ENCODE data around the gene RTTN. TPM values are rescaled to one million over a fixed set of nuclear protein-coding genes. Genes with fewer than 3 reads are reported as not detected.
"Not testable (repeated sequence)": the region's sequence is repeated elsewhere in the genome, so short reads cannot be mapped to it uniquely, and the experiment has no call there.

Gene RTTN
- total RNA-seq, 1 donor from 2014 or later, result 16.2 TPM

GRCh38 chr18:70149616-70150301 is 55.7 kb downstream of the RTTN start:
- DNase-seq (ENCODE audit: low read depth), result no peak

GRCh38 chr18:70149156-70149555 is 56.3 kb downstream of the RTTN start:
- no peak for DNase-seq (ENCODE audit: low read depth)

GRCh38 chr18:70148039-70148938 is 57.2 kb downstream of the RTTN start:
- peak; percentile 3 for DNase-seq (ENCODE audit: low read depth)

GRCh38 chr18:70146174-70146573 is 59.3 kb downstream of the RTTN start:
- no peak for DNase-seq (ENCODE audit: low read depth)

- DNase-seq (ENCODE audit: low read depth), result no peak
Observed at GRCh38 chr18:70142001-70142400, 63.5 kb downstream of the RTTN start.

- no peak for DNase-seq (ENCODE audit: low read depth)
Observed at GRCh38 chr18:70139138-70139537, 66.3 kb downstream of the RTTN start.

- DNase-seq (ENCODE audit: low read depth), result no peak
Observed at GRCh38 chr18:70135604-70136003, 69.9 kb downstream of the RTTN start.

- peak; percentile 67 for DNase-seq (ENCODE audit: low read depth)
Observed at GRCh38 chr18:70132999-70133398, 72.5 kb downstream of the RTTN start.

GRCh38 chr18:70128271-70128670 is 77.2 kb downstream of the RTTN start:
- DNase-seq (ENCODE audit: low read depth), result no peak

- no peak for DNase-seq (ENCODE audit: low read depth)
Observed at GRCh38 chr18:70127359-70127758, 78.1 kb downstream of the RTTN start.

GRCh38 chr18:70126832-70127231 is 78.7 kb downstream of the RTTN start:
- no peak for DNase-seq (ENCODE audit: low read depth)

- no peak for DNase-seq (ENCODE audit: low read depth)
Observed at GRCh38 chr18:70124139-70124538, 81.3 kb downstream of the RTTN start.

GRCh38 chr18:70121842-70122241 is 83.6 kb downstream of the RTTN start:
- no peak for DNase-seq (ENCODE audit: low read depth)

- DNase-seq (ENCODE audit: low read depth), result no peak
Observed at GRCh38 chr18:70116949-70117348, 88.5 kb downstream of the RTTN start.

- no peak for DNase-seq (ENCODE audit: low read depth)
Observed at GRCh38 chr18:70113511-70113910, 92.0 kb downstream of the RTTN start.

- no peak for DNase-seq (ENCODE audit: low read depth)
Observed at GRCh38 chr18:70110678-70111077, 94.8 kb downstream of the RTTN start.

GRCh38 chr18:70107091-70107490 is 98.4 kb downstream of the RTTN start:
- no peak for DNase-seq (ENCODE audit: low read depth)

- not testable (repeated sequence) for DNase-seq (ENCODE audit: low read depth)
Observed at GRCh38 chr18:70102854-70103253, 102.6 kb downstream of the RTTN start.

- DNase-seq (ENCODE audit: low read depth), result no peak
Observed at GRCh38 chr18:70089858-70090257, 115.6 kb downstream of the RTTN start.

GRCh38 chr18:70086085-70086484 is 119.4 kb downstream of the RTTN start:
- no peak for DNase-seq (ENCODE audit: low read depth)

GRCh38 chr18:70085641-70086040 is 119.8 kb downstream of the RTTN start:
- no peak for DNase-seq (ENCODE audit: low read depth)

- no peak for DNase-seq (ENCODE audit: low read depth)
Observed at GRCh38 chr18:70082430-70082829, 123.1 kb downstream of the RTTN start.

GRCh38 chr18:70078106-70078505 is 127.4 kb downstream of the RTTN start:
- no peak for DNase-seq (ENCODE audit: low read depth)

All from myocyte (in vitro differentiated cells).